Endothelial cell of hepatic sinusoid (primary cell): ENCODE results near the gene FHL1.
"Not testable (repeated sequence)": the region's sequence is repeated elsewhere in the genome, so short reads cannot be mapped to it uniquely, and the experiment has no call there.

Experiments
- in situ Hi-C: cut with HindIII; loops from 2 replicates; pipeline ENCODE4 v1.10.0; 2017; ENCODE audit warnings: low sequenced_read_pairs

Gene FHL1

DNA sequence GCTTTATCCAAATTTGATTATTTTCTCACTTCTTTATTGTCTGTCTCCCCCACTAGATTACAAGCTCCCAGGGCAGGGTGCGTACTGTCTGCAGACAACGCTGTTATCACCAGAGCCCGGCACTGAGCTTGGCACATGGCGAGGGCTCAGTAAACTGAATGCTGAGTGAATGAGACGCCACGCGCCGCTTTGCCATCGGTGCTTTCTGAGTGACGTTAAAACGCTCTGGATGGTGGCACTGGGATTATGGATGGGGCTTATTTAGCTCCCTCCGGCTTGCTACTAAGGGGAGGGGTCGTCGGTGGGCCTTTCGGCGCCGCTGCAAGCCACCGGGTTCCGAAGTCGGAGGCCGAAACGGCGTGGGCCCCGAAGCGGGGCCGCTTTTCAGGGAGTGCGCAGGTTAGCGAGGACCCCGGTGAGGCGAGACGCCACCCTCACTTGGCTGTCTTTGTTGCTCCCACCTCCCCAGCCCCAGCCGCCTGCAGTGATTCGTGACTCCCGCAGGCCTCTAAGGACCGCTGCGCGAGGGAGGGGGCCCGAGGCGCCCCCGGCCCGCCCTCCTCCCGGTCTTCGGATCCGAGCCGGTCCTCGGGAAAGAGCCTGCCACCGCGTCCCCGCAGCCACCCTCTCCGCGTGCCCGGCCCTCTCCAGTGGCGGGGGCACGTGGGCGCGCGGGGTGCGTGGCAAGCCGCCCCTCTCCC lies 569 bp upstream of the FHL1 start:
- in situ Hi-C loops, result no loop called here

DNA sequence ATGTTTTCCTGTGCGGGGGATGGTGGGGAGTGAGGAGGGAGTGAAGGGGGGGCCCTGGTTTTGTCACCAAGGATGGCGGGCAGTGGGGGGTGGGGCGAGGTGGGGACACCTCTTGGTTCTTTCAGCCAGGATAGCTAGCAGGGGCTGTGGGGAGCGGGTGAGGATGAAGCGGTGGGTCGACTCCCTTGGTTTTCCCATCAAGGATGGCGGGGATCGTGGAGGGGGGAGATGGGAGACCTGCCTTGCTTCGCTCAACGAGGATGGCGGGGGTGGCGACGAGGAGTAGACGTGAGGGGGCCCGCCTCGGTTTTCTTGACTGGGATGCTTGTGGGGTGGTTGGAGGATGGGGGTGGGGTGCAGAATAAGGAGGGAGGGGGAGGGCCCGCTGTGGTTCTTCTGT lies 643 bp downstream of the FHL1 start:
- in situ Hi-C loops, result no loop called here

DNA sequence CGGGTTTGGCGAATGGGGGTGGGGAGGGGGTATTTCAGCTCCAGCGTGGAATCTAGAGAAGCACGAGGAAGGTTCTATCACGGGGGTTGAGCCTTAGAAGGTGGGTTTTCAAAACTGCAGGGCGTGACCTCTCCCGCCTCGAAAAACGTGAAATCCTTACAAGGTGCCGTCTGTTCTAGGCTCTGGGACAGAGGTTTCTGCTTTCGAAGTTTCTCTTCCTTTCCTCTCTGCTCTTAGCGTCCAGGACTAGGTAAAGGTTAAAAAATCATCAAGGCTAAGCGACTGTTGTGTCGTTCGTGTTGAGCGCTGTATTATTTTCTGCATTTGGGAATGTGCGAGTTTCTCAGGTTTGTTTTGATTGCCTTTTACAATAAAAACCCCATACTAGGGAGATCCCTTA lies 1.1 kb downstream of the FHL1 start:
- in situ Hi-C loops, result no loop called here

DNA sequence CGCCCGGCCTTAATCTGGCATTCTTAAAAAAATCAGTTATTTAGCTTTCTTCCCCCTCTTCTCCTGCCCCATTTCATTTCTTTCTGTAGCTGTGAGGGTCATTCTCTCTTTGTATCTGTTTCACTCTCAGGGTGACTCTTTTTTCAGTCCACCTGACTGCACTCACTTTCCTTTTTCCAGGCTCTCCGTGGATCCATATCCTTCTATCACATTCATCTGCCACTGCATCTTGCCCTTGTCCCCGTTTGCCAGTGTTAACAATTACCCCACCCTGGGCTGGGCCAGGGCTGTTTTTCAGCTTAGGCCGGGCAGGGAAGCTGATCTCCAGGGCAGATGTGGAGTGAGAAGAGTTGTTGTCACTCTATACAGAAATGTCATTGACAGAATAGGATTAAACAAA lies 7.7 kb downstream of the FHL1 start:
- in situ Hi-C loops, result no loop called here

DNA sequence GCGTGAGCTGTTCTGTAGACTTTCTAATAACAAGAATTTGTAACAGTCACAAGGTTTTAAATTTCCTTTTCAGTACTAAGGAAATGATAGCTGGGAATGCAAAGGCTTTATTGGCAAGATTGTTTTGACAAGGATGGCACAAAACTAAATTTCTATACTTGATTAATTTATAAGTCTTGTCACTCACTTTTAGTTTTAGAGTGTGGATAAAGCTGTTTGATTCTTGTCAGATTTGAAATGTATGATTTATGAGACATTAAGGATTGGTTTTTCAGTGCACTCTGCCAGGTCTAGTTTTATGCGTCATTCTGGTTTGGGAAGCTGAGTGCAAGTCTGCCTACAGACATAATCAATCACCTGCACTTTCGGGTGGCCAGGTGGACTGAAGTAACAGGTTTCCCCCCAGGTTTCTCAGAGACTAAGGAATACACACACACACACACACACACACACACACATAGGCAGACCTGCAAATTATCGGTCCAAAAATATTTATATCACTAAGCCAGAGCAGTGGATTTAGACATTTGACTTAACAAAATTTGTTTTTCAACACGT lies 9.3 kb downstream of the FHL1 start:
- in situ Hi-C loops, result no loop called here

DNA sequence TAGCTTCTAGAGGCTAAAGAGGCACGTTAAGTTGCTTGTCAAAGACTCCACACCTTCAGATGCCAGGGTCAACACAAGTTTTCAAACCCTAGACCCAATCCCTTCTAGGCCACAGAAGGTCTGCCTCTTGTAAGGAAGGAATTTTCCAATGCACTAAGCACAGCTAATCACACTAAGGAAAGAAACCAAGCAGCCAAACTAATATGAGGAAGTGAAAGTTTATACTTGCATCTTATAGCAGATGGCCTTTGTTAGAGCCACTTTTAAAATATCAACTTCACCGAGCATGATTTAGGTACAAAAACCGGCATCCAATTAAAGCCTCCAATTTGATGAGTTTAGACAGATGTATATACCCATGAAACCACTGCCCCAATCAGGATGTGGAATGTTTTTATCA lies 9.9 kb downstream of the FHL1 start:
- in situ Hi-C loops, result no loop called here

DNA sequence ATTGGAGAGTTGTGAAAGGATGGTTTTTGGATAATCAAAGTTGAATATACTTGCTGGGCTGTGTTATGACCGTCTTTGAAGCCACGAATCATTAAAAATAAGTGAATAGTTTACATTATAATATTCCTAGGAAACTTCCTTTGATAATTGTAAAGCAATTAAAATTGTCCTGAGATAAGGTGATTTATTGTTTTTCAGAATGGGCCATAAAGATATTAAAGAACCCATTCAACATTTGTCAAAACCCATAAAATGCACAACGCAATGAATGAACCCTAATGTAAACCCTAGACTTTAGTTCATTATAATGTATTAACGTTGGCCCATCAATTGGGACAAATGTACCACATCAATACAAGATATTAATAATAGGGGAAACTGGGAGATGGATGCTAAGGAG lies 11.4 kb downstream of the FHL1 start:
- in situ Hi-C loops, result no loop called here

DNA sequence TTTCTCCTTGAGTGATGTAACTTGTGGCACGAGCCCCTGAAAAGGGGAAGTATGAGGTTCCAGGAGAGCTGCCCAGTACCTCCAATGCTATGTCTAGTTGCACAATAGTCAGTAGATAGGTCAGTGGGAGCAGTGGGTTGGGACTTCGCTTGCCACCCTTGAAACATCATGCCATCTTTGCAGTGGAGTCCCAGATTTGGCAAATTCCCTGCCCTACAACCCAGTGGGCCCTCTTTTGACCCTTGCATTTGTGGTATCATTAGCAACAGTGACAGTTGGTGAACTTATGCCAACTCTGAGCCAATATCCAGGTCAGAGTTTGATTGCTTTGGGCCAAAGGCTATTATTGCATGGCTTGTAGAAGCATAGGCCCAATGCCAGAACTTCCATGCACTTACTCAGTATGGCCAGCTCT lies 12.3 kb downstream of the FHL1 start:
- in situ Hi-C loops, result loop anchor here (5.0 kb wide), 1 partner anchor 132 kb away; no protein-coding TSS in a partner anchor

DNA sequence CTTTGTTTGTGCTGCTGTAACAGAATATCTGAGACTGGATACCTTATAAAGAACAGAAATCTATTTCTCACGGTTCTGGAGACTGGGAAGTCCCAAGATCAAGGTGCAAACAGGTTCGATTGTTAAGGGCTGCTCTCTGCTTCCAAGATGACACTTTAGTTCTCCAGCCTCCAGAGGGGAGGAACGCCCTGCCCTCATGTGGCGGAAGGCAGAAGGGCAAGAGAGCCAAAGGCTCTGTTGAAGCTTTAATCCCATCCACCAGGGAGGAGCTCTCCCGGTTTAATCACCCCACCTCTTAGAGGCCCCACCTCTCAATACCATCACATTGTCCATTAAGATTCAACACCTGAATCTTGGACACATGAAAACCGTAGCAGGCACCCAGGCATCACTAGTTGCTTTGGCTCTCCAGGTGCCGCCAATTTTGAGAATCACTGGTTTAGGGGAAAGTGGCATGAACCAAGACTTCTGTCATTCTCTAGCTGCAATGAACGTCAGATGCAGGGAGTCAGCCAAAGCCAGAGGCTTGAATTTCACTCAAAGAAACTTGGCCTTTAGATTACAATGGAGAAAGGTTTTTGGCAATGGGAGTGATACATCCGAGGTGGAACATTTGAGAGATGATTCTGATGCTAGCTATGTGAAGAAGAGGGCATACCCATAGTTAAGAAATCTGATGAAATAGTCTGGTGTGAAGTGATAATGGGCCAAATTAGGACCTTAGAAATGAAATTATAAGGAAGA lies 15.7 kb downstream of the FHL1 start:
- in situ Hi-C loops, result loop anchor here (5.0 kb wide), 1 partner anchor 136 kb away; no protein-coding TSS in a partner anchor

DNA sequence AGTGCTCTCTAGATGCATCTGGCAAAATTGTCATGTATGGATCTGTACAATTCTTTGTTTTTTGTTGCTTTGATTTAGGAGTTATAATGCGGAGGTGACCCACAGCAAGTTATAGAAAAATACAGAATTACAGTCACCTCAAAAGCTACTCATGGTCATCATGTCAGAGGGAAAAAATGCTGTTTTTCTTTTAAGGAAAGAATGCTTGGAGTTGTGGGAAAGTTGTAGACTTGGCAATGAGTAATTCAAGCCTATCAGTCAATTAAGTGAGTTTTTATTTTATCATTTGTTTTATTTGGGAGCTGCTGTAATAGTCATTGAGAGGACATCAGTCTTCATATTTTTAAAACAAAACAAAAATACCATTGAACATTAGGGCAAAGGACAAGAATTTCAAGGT lies 16.4 kb downstream of the FHL1 start:
- in situ Hi-C loops, result loop anchor here (5.0 kb wide), 1 partner anchor 136 kb away; no protein-coding TSS in a partner anchor

DNA sequence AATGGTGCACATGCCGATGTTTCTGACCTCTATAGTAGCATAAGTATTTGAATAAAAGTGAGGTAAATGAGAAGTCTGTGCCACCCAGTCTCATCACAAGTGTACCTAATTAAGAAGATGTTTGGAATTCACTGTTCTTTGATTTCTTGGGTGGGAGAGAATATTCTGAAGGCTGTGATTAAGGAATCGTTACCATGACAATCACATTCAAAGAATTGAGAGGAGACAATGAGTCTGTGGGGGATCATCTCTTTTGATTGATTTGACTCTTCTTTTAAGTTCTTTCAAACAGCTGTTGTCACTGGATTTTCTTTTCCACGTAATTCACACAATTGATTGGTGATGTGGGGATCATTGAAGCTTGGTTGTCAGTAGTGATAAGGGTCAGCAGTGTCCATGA lies 18.1 kb downstream of the FHL1 start:
- in situ Hi-C loops, result no loop called here

DNA sequence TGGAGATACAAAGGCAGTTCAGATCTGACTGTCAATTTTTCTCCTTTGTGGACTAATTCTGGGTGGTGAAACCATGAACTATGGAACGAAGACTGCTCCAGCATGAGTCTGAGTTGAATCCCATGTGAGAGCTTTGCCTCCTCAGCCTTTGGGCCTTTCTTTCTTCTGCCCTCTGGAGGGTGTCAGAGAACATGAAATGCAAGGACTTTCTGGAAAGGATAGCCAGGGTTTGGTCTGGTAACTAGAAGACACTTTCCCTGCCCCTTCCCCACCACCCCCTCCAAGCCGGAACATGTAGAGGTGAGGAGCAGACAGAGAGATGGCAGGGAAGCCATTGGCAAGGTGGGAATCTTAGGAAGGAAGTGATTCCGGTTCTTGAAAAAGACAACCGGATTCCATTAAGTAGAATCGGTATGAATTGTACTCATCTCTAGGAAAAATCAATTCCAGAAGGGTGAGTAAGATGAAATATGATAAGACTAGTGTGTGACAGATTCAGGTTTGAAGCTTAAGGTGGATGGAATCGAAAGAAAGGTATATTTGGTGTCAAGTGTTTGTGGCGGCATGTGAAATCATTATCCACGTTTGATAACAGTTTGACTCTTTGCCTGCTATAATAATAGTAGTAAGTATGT lies 19.0 kb downstream of the FHL1 start:
- in situ Hi-C loops, result no loop called here

DNA sequence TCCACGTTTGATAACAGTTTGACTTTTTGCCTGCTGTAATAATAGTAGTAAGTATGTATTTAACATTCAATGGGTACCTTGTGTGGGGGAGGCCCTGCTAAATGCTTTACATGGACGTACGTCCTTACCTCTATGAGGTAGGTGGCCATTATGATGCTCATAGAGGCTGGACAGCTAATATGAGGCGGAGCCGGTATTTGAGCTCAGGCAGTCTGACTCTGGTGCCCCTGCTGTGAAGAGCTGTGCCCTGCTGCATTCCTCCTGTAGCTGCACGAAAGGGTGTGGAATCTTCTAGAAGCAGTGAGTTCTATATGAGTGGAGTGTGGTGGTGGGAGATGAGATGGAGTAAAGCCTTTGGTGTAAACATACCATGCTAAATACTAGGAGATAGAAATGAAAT lies 20.7 kb downstream of the FHL1 start:
- in situ Hi-C loops, result not testable (repeated sequence)

DNA sequence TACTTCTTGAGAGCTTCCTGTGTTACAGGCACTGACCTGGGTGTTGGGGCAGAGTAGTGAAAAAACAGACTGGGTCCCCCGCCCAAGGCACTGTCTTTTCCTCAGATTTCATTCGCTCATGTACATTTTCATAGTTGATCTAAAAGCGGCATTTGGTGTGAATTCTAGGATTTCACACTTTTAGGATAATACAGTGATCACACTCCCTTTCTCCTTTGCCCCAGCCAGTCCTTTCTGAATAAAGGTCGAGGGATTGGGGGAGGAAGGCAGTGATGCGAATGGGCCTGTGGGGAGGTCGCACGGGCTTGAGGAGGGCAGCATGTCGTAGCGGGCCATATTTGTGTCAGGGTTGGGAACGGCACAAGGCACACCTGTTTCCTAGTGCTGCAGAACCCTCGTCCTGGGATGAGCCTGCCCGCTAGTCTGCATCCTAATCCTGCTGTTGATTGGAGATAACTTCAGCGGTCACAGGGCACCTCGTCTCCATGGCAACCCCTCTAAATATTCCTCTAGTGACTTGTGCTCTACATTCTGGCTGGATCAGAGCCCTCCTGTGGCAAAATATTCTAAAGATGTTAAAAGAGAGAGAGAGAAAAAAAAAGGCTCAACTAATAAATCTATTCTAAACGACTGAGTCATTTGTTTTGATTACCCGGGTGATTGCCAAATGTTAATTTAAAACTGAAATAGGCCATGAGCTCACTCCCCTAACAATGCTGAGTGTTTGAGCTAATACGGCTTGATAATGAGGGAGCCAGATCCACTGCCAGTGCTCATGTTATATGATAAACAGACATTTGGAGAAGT lies 21.8 kb downstream of the FHL1 start:
- in situ Hi-C loops, result no loop called here

DNA sequence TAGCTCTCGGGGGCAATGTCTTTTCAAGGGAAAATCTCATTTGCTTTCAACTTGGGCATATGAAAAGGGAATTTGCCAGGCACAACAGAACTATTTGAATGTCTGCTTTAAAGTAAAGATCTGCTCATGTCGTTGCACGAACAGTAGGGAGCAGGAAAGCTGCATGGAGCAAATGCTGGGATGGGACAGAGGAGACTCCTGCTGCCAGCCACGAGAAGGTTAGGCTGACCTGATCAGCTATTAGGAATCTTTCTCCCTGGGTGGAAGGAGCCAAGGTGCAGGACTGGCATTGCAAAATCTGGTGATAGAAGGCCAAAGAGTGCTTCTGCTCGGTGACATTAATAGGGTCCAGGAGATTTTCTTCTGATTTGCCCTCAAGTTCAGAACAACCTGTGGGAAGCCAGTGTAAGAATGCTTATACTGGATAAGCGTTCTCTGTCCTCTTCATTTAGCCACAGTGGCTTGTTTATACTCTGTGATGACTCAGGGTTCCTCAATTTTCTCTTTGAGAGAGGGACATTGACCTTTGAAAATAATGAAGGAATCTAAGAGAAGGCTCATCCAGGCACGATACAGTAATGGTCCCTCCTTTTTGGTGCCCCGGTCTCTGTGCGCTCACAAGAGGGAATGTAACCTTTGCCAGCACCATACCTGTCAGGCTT lies 22.9 kb downstream of the FHL1 start:
- in situ Hi-C loops, result no loop called here

DNA sequence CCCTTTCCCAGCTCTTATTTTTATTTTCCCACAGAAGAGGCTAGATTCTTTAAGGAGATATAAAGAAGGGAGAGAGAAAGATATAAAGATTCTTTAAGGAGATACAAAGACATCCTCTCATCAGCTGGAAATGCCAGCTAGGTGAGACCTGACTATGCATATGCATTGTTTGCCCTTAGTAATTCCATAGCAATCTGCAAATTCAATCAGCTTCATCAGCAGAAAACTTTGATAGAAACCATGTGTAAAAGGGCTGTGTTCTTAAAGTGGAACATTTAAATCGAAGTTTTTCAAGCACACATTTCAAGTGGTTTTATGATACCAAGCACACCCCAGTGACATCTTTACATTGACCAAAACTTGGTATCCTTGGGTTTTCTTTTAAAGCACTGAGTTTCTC lies 24.1 kb downstream of the FHL1 start:
- in situ Hi-C loops, result no loop called here

DNA sequence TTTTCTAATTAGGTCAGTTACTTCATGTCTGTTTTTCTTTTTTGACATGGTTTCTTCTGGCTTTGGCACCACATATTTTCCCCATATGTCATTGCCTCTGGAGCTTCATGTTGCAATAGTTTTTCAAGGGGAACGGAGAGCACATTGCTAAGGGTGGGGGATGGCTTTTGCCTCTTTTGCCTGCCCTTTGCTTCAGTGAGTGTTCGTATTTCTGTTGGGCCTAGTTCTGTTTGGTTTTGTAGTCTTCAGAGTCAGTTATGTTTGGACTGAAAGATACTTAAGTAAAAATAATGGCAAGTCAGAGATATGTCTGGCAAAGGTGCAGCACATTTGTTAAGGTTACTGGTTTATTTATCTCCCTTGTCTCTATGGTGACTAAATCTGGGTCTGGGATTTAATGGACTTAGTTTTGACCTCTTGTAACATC lies 29.1 kb downstream of the FHL1 start:
- in situ Hi-C loops, result no loop called here

DNA sequence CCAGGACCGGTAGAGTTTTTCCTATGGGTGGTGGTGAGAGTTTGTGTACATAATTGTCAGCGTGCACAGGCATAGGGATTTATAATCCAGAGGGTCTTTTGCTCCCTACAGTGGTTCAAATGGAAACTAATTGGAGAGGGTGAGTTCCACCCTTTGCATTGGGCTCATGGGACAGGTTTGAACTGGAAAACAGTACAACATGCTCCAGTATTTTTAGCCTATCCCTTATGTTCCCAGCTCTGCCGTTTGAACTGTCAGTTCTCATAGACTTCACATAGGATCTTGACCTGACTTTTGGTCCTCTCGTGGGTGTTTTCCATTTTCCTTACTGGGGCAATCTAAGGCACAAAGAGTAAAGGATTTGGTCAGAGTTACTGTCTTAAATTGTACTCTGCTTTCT lies 31.8 kb downstream of the FHL1 start:
- in situ Hi-C loops, result no loop called here

DNA sequence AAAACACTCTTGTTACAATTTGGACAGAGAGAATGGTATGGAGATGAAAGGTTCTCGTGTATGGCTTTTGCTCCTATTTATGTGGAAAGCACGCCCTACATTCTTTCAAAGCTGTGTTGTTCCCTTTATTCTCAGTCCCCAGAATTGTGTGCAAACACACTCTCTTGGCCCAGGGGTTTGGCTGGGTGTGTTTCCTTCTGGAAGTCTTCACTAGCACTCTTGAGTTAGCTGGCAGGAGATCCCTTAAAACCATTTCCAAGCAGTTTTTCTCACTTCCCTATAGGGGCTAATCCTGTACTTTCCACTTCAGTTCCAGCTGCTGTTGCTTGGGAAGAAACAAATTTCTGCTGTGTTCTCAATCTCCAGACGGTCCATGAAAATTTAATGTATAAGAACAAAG lies 35.1 kb downstream of the FHL1 start:
- in situ Hi-C loops, result no loop called here

DNA sequence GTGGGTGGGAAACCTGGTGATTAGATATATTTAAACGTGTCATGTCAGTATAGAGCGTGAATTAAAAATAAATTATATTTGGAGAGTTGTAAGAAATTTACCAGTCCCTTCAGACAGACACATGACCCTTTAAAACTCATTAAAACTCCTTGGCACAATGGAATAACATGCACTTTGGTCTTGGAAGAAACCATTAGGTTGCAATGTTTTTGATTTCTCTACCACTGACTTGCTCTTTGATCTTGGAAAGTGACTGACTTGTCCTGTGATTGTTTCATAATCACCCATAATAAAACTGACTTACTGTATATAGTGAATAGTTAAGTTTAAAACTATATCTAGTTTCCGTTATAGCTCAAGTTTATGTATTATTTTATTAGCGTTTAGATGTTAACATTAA lies 35.8 kb downstream of the FHL1 start:
- in situ Hi-C loops, result no loop called here
